Measurements from ENCODE around the gene DCST2. TPM values are rescaled to one million over a fixed set of nuclear protein-coding genes. Genes with fewer than 3 reads are reported as not detected.

Gene DCST2
- total and polyA plus RNA-seq, 9 of the 15 experiments (the other 6 are each of a cell fraction or from before 2014, with no cell fraction given) = 0.09 to 0.49 (median 0.11) TPM; not detected in 3

DNA sequence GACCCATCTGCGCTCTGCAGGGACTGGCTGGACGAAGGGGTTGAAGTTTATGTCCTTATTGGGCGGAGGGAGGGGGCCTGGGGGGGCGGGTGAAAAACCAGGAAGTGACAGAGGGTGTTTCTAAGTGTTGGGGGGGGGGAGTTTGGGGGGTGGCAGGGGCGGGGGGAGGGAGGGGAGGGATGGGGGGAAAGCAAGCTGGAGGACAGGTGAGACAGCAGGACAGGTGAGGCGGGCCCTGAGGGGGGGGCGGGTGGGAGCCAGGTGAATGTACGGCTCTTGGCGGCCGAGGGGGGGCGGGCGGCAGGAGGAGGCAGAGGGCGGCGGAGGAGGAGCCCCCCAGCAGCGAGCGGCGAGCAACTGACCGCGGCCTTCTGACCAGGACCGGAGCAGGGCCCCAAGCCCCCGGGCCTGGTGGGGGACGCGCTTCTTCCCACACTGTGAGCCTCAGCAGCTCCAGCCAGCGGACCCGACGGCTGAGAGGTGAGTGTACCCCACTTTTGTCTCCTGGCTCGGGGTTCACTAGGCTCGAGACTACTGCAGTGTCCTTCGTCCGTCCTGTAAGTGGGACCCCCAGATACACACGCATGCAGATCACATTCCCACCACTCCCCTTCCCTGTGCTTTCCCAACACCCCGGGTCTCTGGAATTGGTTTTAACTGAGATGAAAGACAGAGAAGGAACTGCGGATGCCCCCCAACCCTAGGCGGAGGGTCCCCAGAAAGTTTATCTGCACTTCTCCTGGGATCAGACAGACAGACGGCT lies 30.9 kb downstream of the DCST2 start, which contains the start of gene ZBTB7B (continued):
- TF ChIP-seq, protein P1, sequence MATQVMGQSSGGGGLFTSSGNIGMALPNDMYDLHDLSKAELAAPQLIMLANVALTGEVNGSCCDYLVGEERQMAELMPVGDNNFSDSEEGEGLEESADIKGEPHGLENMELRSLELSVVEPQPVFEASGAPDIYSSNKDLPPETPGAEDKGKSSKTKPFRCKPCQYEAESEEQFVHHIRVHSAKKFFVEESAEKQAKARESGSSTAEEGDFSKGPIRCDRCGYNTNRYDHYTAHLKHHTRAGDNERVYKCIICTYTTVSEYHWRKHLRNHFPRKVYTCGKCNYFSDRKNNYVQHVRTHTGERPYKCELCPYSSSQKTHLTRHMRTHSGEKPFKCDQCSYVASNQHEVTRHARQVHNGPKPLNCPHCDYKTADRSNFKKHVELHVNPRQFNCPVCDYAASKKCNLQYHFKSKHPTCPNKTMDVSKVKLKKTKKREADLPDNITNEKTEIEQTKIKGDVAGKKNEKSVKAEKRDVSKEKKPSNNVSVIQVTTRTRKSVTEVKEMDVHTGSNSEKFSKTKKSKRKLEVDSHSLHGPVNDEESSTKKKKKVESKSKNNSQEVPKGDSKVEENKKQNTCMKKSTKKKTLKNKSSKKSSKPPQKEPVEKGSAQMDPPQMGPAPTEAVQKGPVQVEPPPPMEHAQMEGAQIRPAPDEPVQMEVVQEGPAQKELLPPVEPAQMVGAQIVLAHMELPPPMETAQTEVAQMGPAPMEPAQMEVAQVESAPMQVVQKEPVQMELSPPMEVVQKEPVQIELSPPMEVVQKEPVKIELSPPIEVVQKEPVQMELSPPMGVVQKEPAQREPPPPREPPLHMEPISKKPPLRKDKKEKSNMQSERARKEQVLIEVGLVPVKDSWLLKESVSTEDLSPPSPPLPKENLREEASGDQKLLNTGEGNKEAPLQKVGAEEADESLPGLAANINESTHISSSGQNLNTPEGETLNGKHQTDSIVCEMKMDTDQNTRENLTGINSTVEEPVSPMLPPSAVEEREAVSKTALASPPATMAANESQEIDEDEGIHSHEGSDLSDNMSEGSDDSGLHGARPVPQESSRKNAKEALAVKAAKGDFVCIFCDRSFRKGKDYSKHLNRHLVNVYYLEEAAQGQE (IDR thresholded peaks at IDR 0.05; ENCODE audit: borderline replicate concordance) = no peak
- TF ChIP-seq, protein P1 (CRISPR knock-in tag; IDR thresholded peaks at IDR 0.05; ENCODE audit: low read depth) = no peak
- TF ChIP-seq ZC3H4 (CRISPR knock-in tag; IDR thresholded peaks at IDR 0.05; ENCODE audit: borderline replicate concordance) = no peak
- TF ChIP-seq ZBTB8A (IDR thresholded peaks at IDR 0.05; ENCODE audit: partially characterized antibody) = no peak
- TF ChIP-seq, protein P2, sequence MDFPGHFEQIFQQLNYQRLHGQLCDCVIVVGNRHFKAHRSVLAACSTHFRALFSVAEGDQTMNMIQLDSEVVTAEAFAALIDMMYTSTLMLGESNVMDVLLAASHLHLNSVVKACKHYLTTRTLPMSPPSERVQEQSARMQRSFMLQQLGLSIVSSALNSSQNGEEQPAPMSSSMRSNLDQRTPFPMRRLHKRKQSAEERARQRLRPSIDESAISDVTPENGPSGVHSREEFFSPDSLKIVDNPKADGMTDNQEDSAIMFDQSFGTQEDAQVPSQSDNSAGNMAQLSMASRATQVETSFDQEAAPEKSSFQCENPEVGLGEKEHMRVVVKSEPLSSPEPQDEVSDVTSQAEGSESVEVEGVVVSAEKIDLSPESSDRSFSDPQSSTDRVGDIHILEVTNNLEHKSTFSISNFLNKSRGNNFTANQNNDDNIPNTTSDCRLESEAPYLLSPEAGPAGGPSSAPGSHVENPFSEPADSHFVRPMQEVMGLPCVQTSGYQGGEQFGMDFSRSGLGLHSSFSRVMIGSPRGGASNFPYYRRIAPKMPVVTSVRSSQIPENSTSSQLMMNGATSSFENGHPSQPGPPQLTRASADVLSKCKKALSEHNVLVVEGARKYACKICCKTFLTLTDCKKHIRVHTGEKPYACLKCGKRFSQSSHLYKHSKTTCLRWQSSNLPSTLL (IDR thresholded peaks at IDR 0.05) = no peak
- peak; percentile 22 for TF ChIP-seq BRD9 (IDR thresholded peaks at IDR 0.05; ENCODE audit: low read depth, partially characterized antibody)
- TF ChIP-seq ELF1 (tag; IDR thresholded peaks at IDR 0.05) = peak; percentile 70
- no peak for TF ChIP-seq CBX1 (IDR thresholded peaks at IDR 0.05; ENCODE audit: low read depth)
- no peak for TF ChIP-seq ZNF224 (CRISPR knock-in tag; IDR thresholded peaks at IDR 0.05)
- TF ChIP-seq, protein P3, sequence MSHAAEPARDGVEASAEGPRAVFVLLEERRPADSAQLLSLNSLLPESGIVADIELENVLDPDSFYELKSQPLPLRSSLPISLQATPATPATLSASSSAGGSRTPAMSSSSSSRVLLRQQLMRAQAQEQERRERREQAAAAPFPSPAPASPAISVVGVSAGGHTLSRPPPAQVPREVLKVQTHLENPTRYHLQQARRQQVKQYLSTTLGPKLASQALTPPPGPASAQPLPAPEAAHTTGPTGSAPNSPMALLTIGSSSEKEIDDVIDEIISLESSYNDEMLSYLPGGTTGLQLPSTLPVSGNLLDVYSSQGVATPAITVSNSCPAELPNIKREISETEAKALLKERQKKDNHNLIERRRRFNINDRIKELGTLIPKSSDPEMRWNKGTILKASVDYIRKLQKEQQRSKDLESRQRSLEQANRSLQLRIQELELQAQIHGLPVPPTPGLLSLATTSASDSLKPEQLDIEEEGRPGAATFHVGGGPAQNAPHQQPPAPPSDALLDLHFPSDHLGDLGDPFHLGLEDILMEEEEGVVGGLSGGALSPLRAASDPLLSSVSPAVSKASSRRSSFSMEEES (CRISPR knock-in tag; IDR thresholded peaks at IDR 0.05) = no peak
- TF ChIP-seq, protein P4, sequence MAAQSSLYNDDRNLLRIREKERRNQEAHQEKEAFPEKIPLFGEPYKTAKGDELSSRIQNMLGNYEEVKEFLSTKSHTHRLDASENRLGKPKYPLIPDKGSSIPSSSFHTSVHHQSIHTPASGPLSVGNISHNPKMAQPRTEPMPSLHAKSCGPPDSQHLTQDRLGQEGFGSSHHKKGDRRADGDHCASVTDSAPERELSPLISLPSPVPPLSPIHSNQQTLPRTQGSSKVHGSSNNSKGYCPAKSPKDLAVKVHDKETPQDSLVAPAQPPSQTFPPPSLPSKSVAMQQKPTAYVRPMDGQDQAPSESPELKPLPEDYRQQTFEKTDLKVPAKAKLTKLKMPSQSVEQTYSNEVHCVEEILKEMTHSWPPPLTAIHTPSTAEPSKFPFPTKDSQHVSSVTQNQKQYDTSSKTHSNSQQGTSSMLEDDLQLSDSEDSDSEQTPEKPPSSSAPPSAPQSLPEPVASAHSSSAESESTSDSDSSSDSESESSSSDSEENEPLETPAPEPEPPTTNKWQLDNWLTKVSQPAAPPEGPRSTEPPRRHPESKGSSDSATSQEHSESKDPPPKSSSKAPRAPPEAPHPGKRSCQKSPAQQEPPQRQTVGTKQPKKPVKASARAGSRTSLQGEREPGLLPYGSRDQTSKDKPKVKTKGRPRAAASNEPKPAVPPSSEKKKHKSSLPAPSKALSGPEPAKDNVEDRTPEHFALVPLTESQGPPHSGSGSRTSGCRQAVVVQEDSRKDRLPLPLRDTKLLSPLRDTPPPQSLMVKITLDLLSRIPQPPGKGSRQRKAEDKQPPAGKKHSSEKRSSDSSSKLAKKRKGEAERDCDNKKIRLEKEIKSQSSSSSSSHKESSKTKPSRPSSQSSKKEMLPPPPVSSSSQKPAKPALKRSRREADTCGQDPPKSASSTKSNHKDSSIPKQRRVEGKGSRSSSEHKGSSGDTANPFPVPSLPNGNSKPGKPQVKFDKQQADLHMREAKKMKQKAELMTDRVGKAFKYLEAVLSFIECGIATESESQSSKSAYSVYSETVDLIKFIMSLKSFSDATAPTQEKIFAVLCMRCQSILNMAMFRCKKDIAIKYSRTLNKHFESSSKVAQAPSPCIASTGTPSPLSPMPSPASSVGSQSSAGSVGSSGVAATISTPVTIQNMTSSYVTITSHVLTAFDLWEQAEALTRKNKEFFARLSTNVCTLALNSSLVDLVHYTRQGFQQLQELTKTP (IDR thresholded peaks at IDR 0.05; ENCODE audit: low read depth in 1 of 2, partially characterized antibody in 2 of 2) = no peak

Data from K562 (cell line).